Neuronal stem cell (in vitro differentiated cells): ENCODE measurements around the gene MTMR3. TPM values are rescaled to one million over a fixed set of nuclear protein-coding genes. Genes with fewer than 3 reads are reported as not detected.

Experiments
- small RNA-seq: library from polyadenylated mRNA; stranded (forward); fragments of <200 nt; extraction: miRNeasy Mini kit (QIAGEN cat#:217004); gene quantifications from one replicate; pipeline ENCODE3, GENCODE V24; 2013; ENCODE audit not compliant: insufficient read depth

MTMR3 gene

Small RNA genes within 50 kb of the gene (small RNA-seq; reads per million reads assigned to genes)
- not detected for gene MIR6818
- gene RNU6-331P: not detected
